Measurements from ENCODE around the gene AIM2.
"Not testable (repeated sequence)": the region's sequence is repeated elsewhere in the genome, so short reads cannot be mapped to it uniquely, and the experiment has no call there.

The AIM2 gene

DNA sequence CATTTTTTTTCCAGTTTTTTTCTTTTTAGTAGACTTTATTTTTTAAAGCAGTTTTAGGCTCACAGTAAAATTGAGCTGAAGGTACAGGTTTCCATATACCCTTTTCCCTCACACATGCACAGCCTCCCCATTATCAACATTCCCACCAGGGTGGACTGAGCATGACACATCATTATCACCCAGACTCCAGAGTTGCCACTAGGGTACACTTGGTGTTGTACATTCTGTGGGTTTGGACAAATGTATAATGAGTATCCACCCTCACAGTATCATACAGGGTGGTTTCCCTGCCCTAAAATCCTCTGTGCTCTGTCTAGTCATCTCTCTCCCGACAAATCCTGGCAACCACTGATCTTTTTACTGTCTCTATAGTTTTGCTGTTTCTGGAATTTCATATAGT, 3.0 kb upstream of the AIM2 start:
- DNase-seq = no peak

- peak; percentile 91 for DNase-seq
Measured at GRCh38 chr1:159077120-159077961, 775 bp upstream of the AIM2 start.

- peak; percentile 48 for DNase-seq
Measured at GRCh38 chr1:159071970-159072582, 4.5 kb downstream of the AIM2 start.

- DNase-seq = peak; percentile 80
Measured at GRCh38 chr1:159068886-159069285, 7.7 kb downstream of the AIM2 start.

DNA sequence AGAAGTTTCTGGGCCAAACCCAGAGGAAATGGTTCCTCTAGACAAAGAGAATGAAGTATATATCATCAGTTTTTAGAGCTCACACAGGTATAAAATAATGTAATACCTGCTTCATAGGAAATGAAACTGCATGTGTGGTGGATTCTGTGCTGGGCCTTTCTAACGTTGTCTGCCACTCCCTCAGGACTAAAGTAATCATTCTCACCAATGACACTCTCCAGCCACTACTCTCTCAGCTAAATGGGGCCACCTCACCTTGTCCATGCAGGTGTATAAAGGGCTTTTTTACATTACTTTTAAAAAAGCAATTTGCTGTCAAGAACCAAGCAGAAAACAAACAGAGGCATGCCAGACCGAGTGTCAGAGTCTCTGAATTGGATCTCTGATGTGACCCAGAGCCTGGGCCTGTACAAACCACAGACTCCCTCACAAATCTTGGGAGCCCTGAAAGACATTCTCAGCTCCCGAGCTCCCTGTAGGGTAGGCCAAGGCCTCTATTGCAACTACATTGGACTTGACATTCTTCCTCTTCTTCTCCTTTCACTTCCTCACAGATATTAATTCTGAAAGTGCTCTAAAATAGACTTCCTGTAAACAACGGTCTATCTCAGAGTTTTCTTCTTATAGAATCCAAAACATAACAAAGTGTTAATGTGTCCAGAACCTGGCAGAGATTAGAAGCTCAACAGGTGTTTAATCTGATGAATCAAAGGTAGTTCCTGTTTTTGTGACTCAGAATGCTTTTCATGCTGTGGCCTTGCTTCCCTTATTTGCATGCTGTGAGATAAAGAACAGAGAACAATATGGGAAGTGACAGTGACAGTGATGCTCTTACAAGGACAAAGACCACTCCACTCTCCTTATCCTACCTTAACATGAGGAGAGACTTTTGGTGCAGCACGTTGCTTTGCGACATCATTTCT, 8.6 kb downstream of the AIM2 start:
- peak; percentile 97 for DNase-seq

DNA sequence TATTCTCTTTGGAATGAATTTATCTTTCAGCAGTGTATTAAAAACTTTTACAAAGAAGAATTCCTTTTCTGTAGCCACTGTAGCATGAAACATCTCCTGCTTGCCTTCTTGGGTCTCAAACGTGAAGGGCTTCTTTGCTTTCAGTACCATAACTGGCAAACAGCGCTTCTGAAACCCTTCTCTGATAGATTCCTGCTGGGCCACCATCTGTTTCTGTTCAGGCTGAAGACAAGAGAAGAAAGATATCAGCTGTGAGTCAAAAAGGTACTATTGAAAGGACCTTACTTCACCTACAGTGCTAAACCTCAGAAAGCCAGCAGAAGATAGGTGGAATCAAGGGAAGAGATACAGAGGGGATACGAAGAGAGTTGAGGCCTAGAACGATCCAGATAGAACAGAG, 10.5 kb downstream of the AIM2 start:
- DNase-seq = no peak

- no peak for DNase-seq
Measured at GRCh38 chr1:159065106-159065505, 11.5 kb downstream of the AIM2 start.

- DNase-seq = no peak
Measured at GRCh38 chr1:159058751-159059150, 17.8 kb downstream of the AIM2 start.

DNA sequence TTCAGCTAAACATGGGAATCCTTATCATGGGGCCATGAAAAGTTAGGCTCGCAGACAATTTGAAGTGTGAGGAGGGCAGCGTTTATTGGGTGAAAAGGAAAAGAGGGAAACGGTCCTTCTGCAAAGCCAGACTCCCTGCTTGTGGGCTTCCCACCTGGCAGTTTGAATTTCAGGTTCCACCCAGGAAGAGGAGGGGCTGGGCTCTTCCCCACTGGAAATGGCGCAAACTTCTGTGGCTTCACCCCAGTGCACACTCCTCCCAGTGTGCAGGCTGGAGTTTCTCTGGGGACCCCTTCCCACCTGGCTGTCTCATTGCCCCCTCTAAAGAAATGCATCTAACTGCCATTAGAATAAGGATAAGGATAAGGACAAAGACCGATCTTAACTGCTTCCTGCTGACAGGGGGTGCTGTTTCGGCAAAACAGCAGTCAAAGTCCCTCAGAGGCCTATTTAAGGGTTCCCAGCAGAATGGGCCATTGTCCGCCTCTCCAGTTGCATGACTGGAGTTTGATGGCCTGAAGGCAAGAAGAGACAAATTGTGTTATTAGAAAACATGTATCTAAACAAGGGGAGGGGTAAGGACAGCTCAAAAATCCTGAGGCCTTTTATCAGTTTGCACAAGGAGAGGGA, 20.4 kb downstream of the AIM2 start:
- peak; percentile 38 for DNase-seq

DNA sequence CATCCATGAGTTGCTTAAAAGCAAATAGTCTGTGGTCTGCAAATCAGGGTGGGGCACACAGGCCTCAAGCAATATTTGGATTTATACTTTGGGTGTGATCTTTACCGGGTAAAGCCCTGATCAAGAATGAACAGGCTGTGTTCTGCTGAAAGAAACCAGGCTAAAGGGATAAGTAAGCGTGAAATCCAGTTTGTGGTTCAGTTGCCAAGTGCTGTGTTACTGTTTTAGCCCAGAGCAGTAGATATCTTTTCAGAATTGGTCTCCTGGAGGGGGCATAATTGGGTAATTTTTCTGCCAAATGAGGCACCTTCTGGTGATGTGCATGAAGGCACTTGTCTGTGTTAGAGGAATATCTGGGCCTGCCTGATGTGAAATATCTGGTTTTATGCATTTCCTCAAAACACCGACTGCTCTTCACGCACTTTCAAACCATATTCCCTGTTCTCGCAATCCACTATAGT, 21.4 kb downstream of the AIM2 start:
- peak; percentile 77 for DNase-seq

GRCh38 chr1:159054427-159054826, 22.1 kb downstream of the AIM2 start:
- DNase-seq = no peak

GRCh38 chr1:159051436-159051835, 25.1 kb downstream of the AIM2 start:
- DNase-seq = no peak

GRCh38 chr1:159046486-159046885, 30.1 kb downstream of the AIM2 start:
- not testable (repeated sequence) for DNase-seq

GRCh38 chr1:159040893-159041724, 35.5 kb downstream of the AIM2 start:
- DNase-seq = no peak

GRCh38 chr1:159040206-159040605, 36.4 kb downstream of the AIM2 start:
- DNase-seq = no peak

DNA sequence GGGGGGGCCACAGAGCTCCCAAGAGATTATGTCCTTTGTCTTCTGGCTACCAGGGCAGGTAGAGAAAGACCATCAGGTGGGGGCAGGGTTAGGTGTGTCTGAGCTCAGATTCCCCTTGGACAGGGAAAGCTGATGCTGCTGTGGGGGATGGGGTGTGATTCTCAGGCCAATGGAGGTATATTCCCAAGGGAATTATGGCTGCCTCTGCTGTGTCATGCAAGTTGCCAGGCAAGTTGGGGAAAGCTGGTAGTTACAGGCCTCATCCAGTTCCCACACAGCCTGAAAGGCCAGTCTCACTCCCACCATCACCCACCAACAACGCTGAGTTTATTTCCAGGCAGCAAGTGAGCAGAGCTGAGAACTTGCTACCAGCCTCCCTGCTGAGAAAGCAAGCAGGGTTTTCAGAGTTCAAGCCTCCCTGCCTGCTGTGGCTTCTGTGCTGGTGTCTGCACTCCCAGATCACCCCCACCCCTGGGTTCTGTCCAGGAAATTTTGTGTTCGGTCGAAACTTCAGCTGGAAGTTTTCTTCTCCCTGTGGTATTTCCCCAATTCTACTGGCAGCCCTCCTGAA, 45.6 kb downstream of the AIM2 start:
- no peak for DNase-seq

DNA sequence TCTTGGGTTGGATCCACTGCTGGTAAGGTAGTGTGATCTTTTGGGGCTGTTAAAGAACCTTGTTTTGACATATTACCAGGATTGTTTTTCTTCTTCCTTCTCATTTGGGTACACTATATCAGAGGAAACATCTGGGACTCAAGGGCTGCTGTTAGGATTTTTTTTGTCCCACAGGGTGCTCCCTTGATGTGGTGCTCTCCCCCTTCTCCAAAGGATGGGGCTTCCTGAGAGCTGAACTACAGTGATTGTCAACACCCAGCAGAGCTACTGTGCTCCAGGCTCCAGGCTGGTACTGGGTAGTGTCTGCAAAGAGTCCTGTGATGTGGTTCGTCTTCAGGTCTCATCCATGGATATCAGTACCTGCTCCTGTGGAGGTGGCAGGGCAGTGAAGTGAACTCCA, 46.3 kb downstream of the AIM2 start:
- no peak for DNase-seq

DNA sequence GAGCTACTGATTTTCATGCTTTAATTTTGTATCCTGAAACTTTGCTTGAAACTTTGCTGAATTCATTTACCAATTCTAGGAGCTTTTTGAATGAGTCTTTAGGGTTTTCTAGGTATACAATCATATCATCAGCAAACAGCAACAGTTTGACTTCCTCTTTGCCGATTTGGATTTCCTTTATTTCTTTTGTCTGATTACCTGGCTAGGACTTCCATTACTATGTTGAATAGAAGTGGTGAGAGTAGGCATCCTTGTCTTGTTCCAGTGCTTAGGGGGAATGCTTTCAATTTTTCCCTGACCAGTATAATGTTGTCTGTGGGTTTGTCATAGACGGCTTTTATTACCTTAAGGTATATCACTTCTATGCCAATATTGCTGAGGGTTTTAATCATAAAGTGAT, 49.7 kb downstream of the AIM2 start:
- not testable (repeated sequence) for DNase-seq

DNA sequence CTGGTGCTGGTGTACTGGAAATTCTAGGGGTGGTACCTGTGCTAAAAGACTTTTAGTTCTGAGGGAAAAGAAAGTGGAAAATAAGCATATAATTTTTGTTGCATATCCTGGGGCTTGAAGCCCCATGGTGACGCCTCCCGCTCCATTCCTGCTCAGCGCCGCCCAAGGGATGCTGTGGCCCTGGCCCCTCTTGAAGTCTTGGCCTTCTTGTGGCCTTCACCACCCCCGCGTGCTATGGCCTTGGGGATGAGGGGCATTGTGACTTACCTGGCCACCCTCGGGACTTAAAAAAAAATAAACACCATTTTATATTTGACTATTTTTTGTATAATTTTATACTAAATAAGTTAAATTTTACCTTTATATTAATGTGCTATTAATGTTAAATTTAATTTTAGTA, 51.5 kb downstream of the AIM2 start:
- DNase-seq = no peak

GRCh38 chr1:159023723-159024122, 52.8 kb downstream of the AIM2 start:
- DNase-seq = no peak

- DNase-seq = peak; percentile 99
Measured at GRCh38 chr1:159015440-159015909, 61.1 kb downstream of the AIM2 start.

Measured in MV-4-11 (cell line).